ENCODE data around the gene PPP2R2C. TPM values are rescaled to one million over a fixed set of nuclear protein-coding genes. Genes with fewer than 3 reads are reported as not detected.

The PPP2R2C gene
- total and polyA plus RNA-seq, 2 experiments from 2014 or later: 1.3 to 9.2 TPM

GRCh38 chr4:6327220-6327917 is 145.0 kb downstream of the PPP2R2C start:
- Histone ChIP-seq H4K20me1 (replicated peaks; ENCODE audit: insufficient read depth) (no peaks in the 10 kb centered on the region), H3K27me3 (ENCODE audit: insufficient read depth) (no peaks in the 10 kb centered on the region), H3K4me3 (no peak overlapping the region), H3K27ac (ENCODE audit: low read depth) (no peak overlapping the region), H2AFZ (no peak overlapping the region), H3F3A (replicated peaks; ENCODE audit: low read depth) (no peaks in the 10 kb centered on the region), H3K4me2 (no peak overlapping the region), H3K36me3 (ENCODE audit: insufficient read depth) (no peaks in the 10 kb centered on the region), H3K79me2 (replicated peaks; ENCODE audit: insufficient read depth) (no peaks in the 10 kb centered on the region), H3K9me2 (ENCODE audit: insufficient read depth) (no peaks in the 10 kb centered on the region), H3K4me1 (ENCODE audit: insufficient read depth) (no peaks in the 10 kb centered on the region)
- peaks cover 6% of the 10 kb centered on the region; the same call in 2 of the 3 replicates for H3K4me1 Mint-ChIP-seq
- H3K9me3 Mint-ChIP-seq: peaks cover 12% of the 10 kb centered on the region; the same call in 2 of the 3 replicates
- H3K27ac Mint-ChIP-seq: no peak overlapping the region
- peak; percentile 76 to 92 for TF ChIP-seq CTCF (conservative IDR thresholded peaks at IDR 0.05; ENCODE audit: low read depth in 2 of 2)
- no peak for TF ChIP-seq ZNF114 (CRISPR knock-in tag; IDR thresholded peaks at IDR 0.05)
- DNase-seq (ENCODE audit: low spot score): peak; percentile 80
- H3K27me3 Mint-ChIP-seq (ENCODE audit: insufficient read depth, low read depth, poor library complexity): peaks cover 19% of the 10 kb centered on the region
- H3K36me3 Mint-ChIP-seq (ENCODE audit: low read depth): peaks cover 10% of the 10 kb centered on the region; the same call in 1 of the 3 replicates
- peak; percentile 74 for ATAC-seq
- H3K4me3 Mint-ChIP-seq: no peak overlapping the region

GRCh38 chr4:6326312-6327060 is 145.9 kb downstream of the PPP2R2C start:
- H3F3A ChIP-seq (replicated peaks; ENCODE audit: low read depth): no peaks in the 10 kb centered on the region
- peaks cover 8% of the 10 kb centered on the region; the same call in 2 of the 3 replicates for H3K9me3 Mint-ChIP-seq
- H3K4me1 ChIP-seq (ENCODE audit: insufficient read depth): no peaks in the 10 kb centered on the region
- H3K27ac ChIP-seq (ENCODE audit: low read depth): no peak overlapping the region
- no peak overlapping the region for H3K27ac Mint-ChIP-seq
- no peaks in the 10 kb centered on the region for H4K20me1 ChIP-seq (replicated peaks; ENCODE audit: insufficient read depth)
- H3K27me3 ChIP-seq (ENCODE audit: insufficient read depth): no peaks in the 10 kb centered on the region
- no peak for ATAC-seq
- DNase-seq (ENCODE audit: low spot score): no peak
- H3K4me3 ChIP-seq: no peak overlapping the region
- no peaks in the 10 kb centered on the region for H3K36me3 ChIP-seq (ENCODE audit: insufficient read depth)
- no peak overlapping the region for H3K4me2 ChIP-seq
- 0 out of 3 replicates have a peak, but pooled peaks cover 4% of the 10 kb centered on the region for H3K36me3 Mint-ChIP-seq (ENCODE audit: low read depth)
- H3K9me2 ChIP-seq (ENCODE audit: insufficient read depth): no peaks in the 10 kb centered on the region
- no peaks in the 10 kb centered on the region for H3K79me2 ChIP-seq (replicated peaks; ENCODE audit: insufficient read depth)
- no peak overlapping the region for H2AFZ ChIP-seq
- H3K27me3 Mint-ChIP-seq (ENCODE audit: insufficient read depth, low read depth, poor library complexity): peaks cover 19% of the 10 kb centered on the region
- H3K4me1 Mint-ChIP-seq: peaks cover 6% of the 10 kb centered on the region; the same call in 2 of the 3 replicates
- no peak overlapping the region; the same call in 2 of the 3 replicates for H3K4me3 Mint-ChIP-seq
- no peak for TF ChIP-seq NANOG (IDR thresholded peaks at IDR 0.05; ENCODE audit: borderline replicate concordance)
- no peak for TF ChIP-seq CTCF (conservative IDR thresholded peaks at IDR 0.05; ENCODE audit: low read depth in 2 of 2)
- TF ChIP-seq STAT1 (IDR thresholded peaks at IDR 0.05; ENCODE audit: unreplicated experiment): no peak
- TF ChIP-seq CREB1 (CRISPR knock-in tag; IDR thresholded peaks at IDR 0.05; ENCODE audit: low read depth): no peak
- no peak for TF ChIP-seq ETS1 (IDR thresholded peaks at IDR 0.05)
- TF ChIP-seq REST (IDR thresholded peaks at IDR 0.05; ENCODE audit: unreplicated experiment): no peak
- TF ChIP-seq EZH2 (IDR thresholded peaks at IDR 0.05; ENCODE audit: low read depth, unreplicated experiment): no peak
- no peak for TF ChIP-seq EZH2phosphoT487 (IDR thresholded peaks at IDR 0.05; ENCODE audit: unreplicated experiment)

Measured in GM23338 (cell line).